Activated naive CD8-positive, alpha-beta T cell (primary cell): Measurements from ENCODE around the gene KSR1.
"Not testable (repeated sequence)": the region's sequence is repeated elsewhere in the genome, so short reads cannot be mapped to it uniquely, and the experiment has no call there.

ENCODE experiments used
- H3K27ac Mint-ChIP-seq: one replicate; pipeline ENCODE4 v1.8.0; 2021; ENCODE audit warnings: mixed read lengths
- H3K27me3 Mint-ChIP-seq: one replicate; pipeline ENCODE4 v1.8.0; 2021; ENCODE audit warnings: mixed read lengths
- H3K36me3 Mint-ChIP-seq: one replicate; pipeline ENCODE4 v1.8.0; 2021; ENCODE audit warnings: mixed read lengths
- H3K4me1 Mint-ChIP-seq: one replicate; pipeline ENCODE4 v1.8.0; 2021; ENCODE audit warnings: low read depth, mixed read lengths
- H3K4me3 Mint-ChIP-seq: one replicate; pipeline ENCODE4 v1.8.0; 2021; ENCODE audit warnings: mild to moderate bottlenecking, mixed read lengths
- H3K9me3 Mint-ChIP-seq: one replicate; pipeline ENCODE4 v1.8.0; 2021; ENCODE audit warnings: low read depth, mixed read lengths

KSR1 gene

GRCh38 chr17:27421626-27422025 is 34.6 kb upstream of the KSR1 start:
- H3K4me1 Mint-ChIP-seq, H3K36me3 Mint-ChIP-seq, H3K27me3 Mint-ChIP-seq, H3K27ac Mint-ChIP-seq, H3K4me3 Mint-ChIP-seq, H3K9me3 Mint-ChIP-seq: not testable (repeated sequence)

DNA sequence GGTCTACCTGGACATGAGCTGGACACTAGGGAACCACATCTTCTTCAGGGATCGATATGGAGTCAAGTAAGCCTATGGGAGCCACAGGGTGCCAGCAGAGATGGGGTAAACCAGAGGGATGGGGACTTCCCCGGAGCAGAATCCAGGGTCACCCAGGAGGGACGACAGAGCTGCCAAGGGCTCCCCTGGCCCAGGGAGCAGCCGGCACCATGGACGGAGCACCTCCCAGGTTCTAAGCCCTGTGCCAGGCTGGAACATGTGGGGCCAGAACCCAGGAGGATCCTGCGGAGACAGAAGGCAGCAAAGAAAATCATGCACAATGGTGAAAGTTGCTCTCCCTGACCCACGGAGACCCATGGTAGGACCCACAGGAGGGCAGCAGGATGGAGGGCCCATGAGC is 33.6 kb upstream of the KSR1 start:
- Mint-ChIP-seq H3K27me3 (no peaks in the 10 kb centered on the region), H3K9me3 (no peaks in the 10 kb centered on the region), H3K4me3 (no peak overlapping the region), H3K4me1 (no peaks in the 10 kb centered on the region), H3K27ac (no peak overlapping the region), H3K36me3 (no peaks in the 10 kb centered on the region)

GRCh38 chr17:27423651-27424050 is 32.6 kb upstream of the KSR1 start:
- Mint-ChIP-seq H3K27ac (no peak overlapping the region), H3K9me3 (no peaks in the 10 kb centered on the region), H3K36me3 (no peaks in the 10 kb centered on the region), H3K27me3 (no peaks in the 10 kb centered on the region), H3K4me3 (no peak overlapping the region), H3K4me1 (no peaks in the 10 kb centered on the region)

- H3K4me3 Mint-ChIP-seq, result no peak overlapping the region
Measured at GRCh38 chr17:27424516-27424915, 31.7 kb upstream of the KSR1 start.

DNA sequence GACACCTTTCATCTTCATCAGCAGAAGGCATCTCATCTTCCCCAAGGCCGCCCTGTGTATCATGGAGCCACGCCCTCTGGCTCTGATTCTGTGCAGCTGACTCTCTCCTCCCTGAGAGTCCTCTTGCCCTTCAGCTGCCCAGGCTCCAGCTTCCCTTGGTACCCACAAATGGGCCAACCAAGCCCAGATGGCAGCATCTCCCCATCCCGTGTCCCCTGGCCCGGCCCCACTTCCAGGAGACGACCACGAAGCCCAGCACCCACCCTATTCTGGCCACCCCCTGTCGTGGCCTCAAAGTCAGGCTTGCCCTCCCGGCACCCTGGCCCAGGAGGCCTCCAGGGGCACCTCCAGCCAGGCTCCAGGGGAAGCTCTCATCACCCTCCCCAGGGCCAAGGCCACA is 31.3 kb upstream of the KSR1 start:
- no peak overlapping the region for H3K27ac Mint-ChIP-seq
- H3K4me1 Mint-ChIP-seq, result no peaks in the 10 kb centered on the region
- H3K9me3 Mint-ChIP-seq, result no peaks in the 10 kb centered on the region
- H3K27me3 Mint-ChIP-seq, result no peaks in the 10 kb centered on the region
- no peak overlapping the region for H3K4me3 Mint-ChIP-seq
- no peaks in the 10 kb centered on the region for H3K36me3 Mint-ChIP-seq

More at GRCh38 chr17:27424516-27424915, 31.7 kb upstream of the KSR1 start:
- H3K27ac Mint-ChIP-seq, result no peak overlapping the region
- H3K36me3 Mint-ChIP-seq, result no peaks in the 10 kb centered on the region
- H3K27me3 Mint-ChIP-seq, result no peaks in the 10 kb centered on the region
- H3K4me1 Mint-ChIP-seq, result no peaks in the 10 kb centered on the region
- no peaks in the 10 kb centered on the region for H3K9me3 Mint-ChIP-seq

GRCh38 chr17:27425571-27425970 is 30.7 kb upstream of the KSR1 start:
- not testable (repeated sequence) for H3K4me1 Mint-ChIP-seq, H3K27me3 Mint-ChIP-seq, H3K9me3 Mint-ChIP-seq, H3K27ac Mint-ChIP-seq, H3K36me3 Mint-ChIP-seq, H3K4me3 Mint-ChIP-seq

- Mint-ChIP-seq H3K27ac (no peak overlapping the region), H3K4me3 (no peak overlapping the region), H3K4me1 (no peaks in the 10 kb centered on the region), H3K36me3 (no peaks in the 10 kb centered on the region), H3K9me3 (no peaks in the 10 kb centered on the region), H3K27me3 (no peaks in the 10 kb centered on the region)
Measured at GRCh38 chr17:27425991-27426390, 30.3 kb upstream of the KSR1 start.

GRCh38 chr17:27426471-27426870 is 29.8 kb upstream of the KSR1 start:
- not testable (repeated sequence) for H3K4me3 Mint-ChIP-seq, H3K27ac Mint-ChIP-seq

GRCh38 chr17:27427166-27427862 is 28.9 kb upstream of the KSR1 start:
- not testable (repeated sequence) for H3K9me3 Mint-ChIP-seq, H3K27ac Mint-ChIP-seq, H3K4me1 Mint-ChIP-seq, H3K36me3 Mint-ChIP-seq, H3K4me3 Mint-ChIP-seq, H3K27me3 Mint-ChIP-seq

More at GRCh38 chr17:27426471-27426870, 29.8 kb upstream of the KSR1 start:
- H3K36me3 Mint-ChIP-seq, H3K9me3 Mint-ChIP-seq, H3K27me3 Mint-ChIP-seq, H3K4me1 Mint-ChIP-seq: not testable (repeated sequence)

DNA sequence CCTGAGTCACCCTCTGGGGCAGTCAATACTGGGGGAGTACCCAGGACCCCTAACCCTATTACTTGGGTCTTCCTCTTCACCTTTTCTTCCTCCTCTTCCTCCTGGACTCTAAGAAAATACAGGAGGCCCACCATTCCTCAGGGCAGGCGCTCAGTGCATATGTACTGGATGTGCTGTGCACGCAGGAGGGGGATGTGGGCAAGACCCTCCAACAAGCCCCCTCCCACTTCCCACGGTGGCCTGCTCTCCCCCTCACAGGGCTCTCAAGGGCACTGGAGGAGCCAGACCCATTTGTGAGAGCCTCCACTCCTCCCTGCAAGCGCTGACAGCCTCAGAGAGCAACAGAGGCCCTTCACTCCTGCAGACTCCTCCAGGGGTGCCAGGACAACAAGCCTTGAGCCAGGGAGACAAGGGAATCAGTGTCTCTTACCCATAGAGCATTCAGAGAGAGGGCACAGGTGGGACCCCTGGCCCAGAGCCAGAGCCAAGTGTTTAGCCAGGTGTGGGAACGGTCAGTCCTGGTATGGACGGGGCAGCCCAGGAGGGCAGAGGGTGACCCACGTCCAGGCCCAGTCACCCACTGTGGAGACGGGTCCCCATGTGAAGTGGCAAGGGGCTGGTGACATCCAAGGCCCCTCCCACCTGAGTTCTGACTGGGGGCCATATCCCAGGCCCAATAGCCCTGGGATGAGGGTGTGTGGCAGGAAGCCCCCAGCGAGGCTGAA is 27.3 kb upstream of the KSR1 start:
- no peaks in the 10 kb centered on the region for H3K27me3 Mint-ChIP-seq
- no peak overlapping the region for H3K4me3 Mint-ChIP-seq
- no peaks in the 10 kb centered on the region for H3K9me3 Mint-ChIP-seq
- H3K27ac Mint-ChIP-seq, result no peak overlapping the region
- no peaks in the 10 kb centered on the region for H3K36me3 Mint-ChIP-seq
- no peaks in the 10 kb centered on the region for H3K4me1 Mint-ChIP-seq

GRCh38 chr17:27429666-27430382 is 26.4 kb upstream of the KSR1 start:
- H3K9me3 Mint-ChIP-seq, result no peaks in the 10 kb centered on the region
- no peak overlapping the region for H3K27ac Mint-ChIP-seq
- H3K4me3 Mint-ChIP-seq, result no peak overlapping the region
- H3K4me1 Mint-ChIP-seq, result no peaks in the 10 kb centered on the region
- no peaks in the 10 kb centered on the region for H3K27me3 Mint-ChIP-seq
- H3K36me3 Mint-ChIP-seq, result no peaks in the 10 kb centered on the region

GRCh38 chr17:27430383-27430840 is 25.8 kb upstream of the KSR1 start:
- H3K36me3 Mint-ChIP-seq, result no peaks in the 10 kb centered on the region
- no peaks in the 10 kb centered on the region for H3K9me3 Mint-ChIP-seq
- H3K27ac Mint-ChIP-seq, result no peak overlapping the region
- H3K27me3 Mint-ChIP-seq, result no peaks in the 10 kb centered on the region
- H3K4me3 Mint-ChIP-seq, result no peak overlapping the region
- H3K4me1 Mint-ChIP-seq, result no peaks in the 10 kb centered on the region

DNA sequence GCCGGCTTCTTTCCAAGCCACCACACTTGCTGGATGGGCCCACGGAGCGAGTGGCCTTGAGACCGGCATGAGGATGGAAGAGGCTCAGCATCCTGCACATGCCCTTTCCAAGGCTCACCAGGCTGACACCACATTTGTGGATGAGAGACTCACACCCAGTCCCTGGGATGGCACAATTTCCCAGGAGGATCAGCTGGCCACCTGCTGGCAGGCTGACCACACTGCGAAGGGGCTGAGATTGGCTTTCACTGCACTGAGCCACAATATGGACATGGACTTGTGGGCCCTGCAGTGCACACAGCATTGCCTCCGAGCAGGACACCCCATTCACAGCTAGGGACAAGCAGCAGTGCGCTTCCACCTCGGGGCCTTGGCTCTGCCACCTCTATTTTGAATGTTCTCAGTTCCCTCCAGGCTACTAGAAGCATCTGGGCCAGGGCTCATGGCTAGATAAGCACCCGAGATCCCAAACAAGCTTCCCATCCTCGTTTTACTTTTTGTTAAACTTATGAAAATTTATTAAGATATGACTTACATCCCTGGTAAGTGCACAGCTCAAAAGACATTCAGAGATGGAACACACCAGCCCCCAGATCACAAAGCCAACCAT is 25.3 kb upstream of the KSR1 start:
- H3K9me3 Mint-ChIP-seq, result no peaks in the 10 kb centered on the region
- no peaks in the 10 kb centered on the region for H3K4me1 Mint-ChIP-seq
- H3K27ac Mint-ChIP-seq, result no peak overlapping the region
- H3K36me3 Mint-ChIP-seq, result no peaks in the 10 kb centered on the region
- no peaks in the 10 kb centered on the region for H3K27me3 Mint-ChIP-seq
- H3K4me3 Mint-ChIP-seq, result no peak overlapping the region

- H3K4me1 Mint-ChIP-seq, result no peaks in the 10 kb centered on the region
- no peaks in the 10 kb centered on the region for H3K9me3 Mint-ChIP-seq
- no peaks in the 10 kb centered on the region for H3K27me3 Mint-ChIP-seq
- no peak overlapping the region for H3K27ac Mint-ChIP-seq
- no peaks in the 10 kb centered on the region for H3K36me3 Mint-ChIP-seq
- H3K4me3 Mint-ChIP-seq, result no peak overlapping the region
Measured at GRCh38 chr17:27433521-27433920, 22.7 kb upstream of the KSR1 start.

- H3K27me3 Mint-ChIP-seq, H3K4me3 Mint-ChIP-seq, H3K36me3 Mint-ChIP-seq, H3K9me3 Mint-ChIP-seq, H3K27ac Mint-ChIP-seq, H3K4me1 Mint-ChIP-seq: not testable (repeated sequence)
Measured at GRCh38 chr17:27435431-27436070, 20.7 kb upstream of the KSR1 start.
